DMS53 treated with DMSO at 0.1 percent for 48 hours (cell line): ENCODE measurements around the gene ANGEL2.
"Not testable (repeated sequence)": the region's sequence is repeated elsewhere in the genome, so short reads cannot be mapped to it uniquely, and the experiment has no call there.

ENCODE experiments used
- DNase-seq: peaks from one replicate; lab custom pipeline; 2025; ENCODE audit not compliant: unreplicated experiment; lab: John Stamatoyannopoulos, UW

ANGEL2 gene

GRCh38 chr1:213015099-213016050 is at the start of gene ANGEL2:
TSS of gene ANGEL2 (minus strand) at chr1:213015867. CDS start at chr1:213015671, 196 bp downstream.
- peak; percentile 96 for DNase-seq

GRCh38 chr1:213061263-213061662 is 45.6 kb upstream of the ANGEL2 start:
- peak; percentile 70 for DNase-seq

GRCh38 chr1:213060836-213061235 is 45.2 kb upstream of the ANGEL2 start:
- DNase-seq: peak; percentile 96

- no peak for DNase-seq
Observed at GRCh38 chr1:213057264-213058059, 41.8 kb upstream of the ANGEL2 start.

- DNase-seq: no peak
Observed at GRCh38 chr1:213055767-213056166, 40.1 kb upstream of the ANGEL2 start.

- no peak for DNase-seq
Observed at GRCh38 chr1:213054733-213055591, 39.3 kb upstream of the ANGEL2 start.

- no peak for DNase-seq
Observed at GRCh38 chr1:213054142-213054541, 38.5 kb upstream of the ANGEL2 start.

GRCh38 chr1:213053455-213053854 is 37.8 kb upstream of the ANGEL2 start:
- no peak for DNase-seq

- DNase-seq: no peak
Observed at GRCh38 chr1:213051881-213052202, 36.2 kb upstream of the ANGEL2 start.

- peak; percentile 84 for DNase-seq
Observed at GRCh38 chr1:213051127-213051880, 35.6 kb upstream of the ANGEL2 start, which contains the start of gene RPS6KC1. TSS of gene RPS6KC1 (plus strand) at chr1:213051241. CDS start at chr1:213051405, 164 bp downstream.

- DNase-seq: peak; percentile 84
Observed at GRCh38 chr1:213050745-213051126, 35.1 kb upstream of the ANGEL2 start.

- DNase-seq: no peak
Observed at GRCh38 chr1:213049232-213049631, 33.6 kb upstream of the ANGEL2 start.

GRCh38 chr1:213045321-213046226 is 29.9 kb upstream of the ANGEL2 start:
- not testable (repeated sequence) for DNase-seq

GRCh38 chr1:213041443-213041842 is 25.8 kb upstream of the ANGEL2 start:
- DNase-seq: no peak

GRCh38 chr1:213035573-213035972 is 19.9 kb upstream of the ANGEL2 start:
- DNase-seq: no peak

- DNase-seq: no peak
Observed at GRCh38 chr1:213034713-213035112, 19.0 kb upstream of the ANGEL2 start.

GRCh38 chr1:213032651-213033050 is 17.0 kb upstream of the ANGEL2 start:
- no peak for DNase-seq

GRCh38 chr1:213027024-213027423 is 11.4 kb upstream of the ANGEL2 start:
- not testable (repeated sequence) for DNase-seq

GRCh38 chr1:213020016-213020415 is 4.3 kb upstream of the ANGEL2 start:
- no peak for DNase-seq
